ENCODE data around the gene DIDO1.
"Not testable (repeated sequence)": the region's sequence is repeated elsewhere in the genome, so short reads cannot be mapped to it uniquely, and the experiment has no call there.

The DIDO1 gene

DNA sequence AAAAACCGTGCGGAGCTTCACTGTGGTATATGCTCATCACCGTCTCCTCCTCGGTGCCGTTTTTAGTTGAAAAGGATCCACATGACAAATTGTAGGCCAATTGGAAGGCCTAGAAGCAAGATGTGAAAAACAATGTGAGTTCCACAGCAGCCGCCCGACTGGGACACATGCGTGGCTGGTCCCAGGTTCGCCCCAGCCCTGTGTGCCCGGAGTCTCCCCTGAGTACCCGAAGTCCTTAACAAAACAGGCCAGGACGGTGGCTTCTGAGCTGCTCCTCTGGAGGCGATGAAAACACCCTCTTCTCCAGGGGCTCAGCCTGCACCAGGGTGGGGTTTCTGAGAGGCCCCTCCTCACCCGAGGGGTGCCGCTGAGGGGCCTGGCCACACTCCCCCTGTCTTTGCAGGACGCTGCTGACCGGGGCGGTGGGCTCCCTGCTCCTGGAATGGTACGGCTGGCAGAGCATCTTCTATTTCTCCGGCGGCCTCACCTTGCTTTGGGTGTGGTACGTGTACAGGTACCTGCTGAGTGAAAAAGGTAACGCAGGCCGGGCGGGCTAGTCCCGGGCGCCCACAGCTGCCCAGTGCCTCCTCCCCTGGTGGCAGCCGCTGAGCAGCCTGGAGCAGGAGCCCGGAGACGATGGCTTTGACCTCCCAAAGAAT, 36.0 kb upstream of the DIDO1 start:
- no peak for DNase-seq

DNA sequence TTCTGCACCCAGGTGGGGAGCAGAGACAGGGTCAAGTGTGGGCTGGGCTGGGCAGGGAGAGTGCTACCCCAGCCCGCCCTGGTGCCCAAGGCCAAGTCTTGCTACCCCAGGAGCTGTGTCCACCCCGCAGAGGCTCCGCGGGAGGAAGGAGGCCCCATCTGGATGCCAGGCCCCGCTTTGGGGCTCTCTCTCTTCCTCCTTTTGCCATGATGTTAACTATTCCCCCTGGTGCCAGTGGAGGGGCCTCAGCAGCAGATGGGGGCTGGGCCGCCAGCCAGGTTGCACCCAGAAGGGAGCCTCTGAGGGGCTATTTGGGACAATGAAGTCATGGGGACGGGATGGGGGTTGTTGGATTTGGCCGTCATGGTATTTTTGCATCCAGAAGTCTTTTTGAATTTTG, 35.5 kb upstream of the DIDO1 start:
- DNase-seq: no peak

DNA sequence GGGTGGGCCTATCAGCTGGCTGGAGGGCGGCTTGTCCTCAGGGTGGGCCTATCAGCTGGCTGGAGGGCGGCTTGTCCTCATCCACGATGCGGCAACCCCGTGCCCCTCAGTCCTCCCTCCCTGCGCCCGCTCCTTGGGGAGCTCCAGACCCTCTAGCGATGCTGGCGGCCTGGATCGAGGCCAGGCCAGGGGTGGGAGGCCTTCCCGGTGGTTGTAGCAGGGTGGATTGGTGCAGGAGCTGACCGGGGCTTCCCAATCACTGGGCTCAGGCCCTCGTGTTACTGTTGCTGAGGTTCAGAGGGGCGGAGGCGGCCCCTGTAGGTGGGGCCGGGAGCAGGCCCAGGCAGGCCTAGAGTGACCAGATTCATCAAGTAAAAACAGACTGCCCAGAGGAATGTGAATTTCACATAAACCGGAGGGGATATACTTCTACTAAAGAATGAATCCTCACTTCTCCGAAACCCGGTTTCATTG, 35.0 kb upstream of the DIDO1 start:
- DNase-seq: no peak

DNA sequence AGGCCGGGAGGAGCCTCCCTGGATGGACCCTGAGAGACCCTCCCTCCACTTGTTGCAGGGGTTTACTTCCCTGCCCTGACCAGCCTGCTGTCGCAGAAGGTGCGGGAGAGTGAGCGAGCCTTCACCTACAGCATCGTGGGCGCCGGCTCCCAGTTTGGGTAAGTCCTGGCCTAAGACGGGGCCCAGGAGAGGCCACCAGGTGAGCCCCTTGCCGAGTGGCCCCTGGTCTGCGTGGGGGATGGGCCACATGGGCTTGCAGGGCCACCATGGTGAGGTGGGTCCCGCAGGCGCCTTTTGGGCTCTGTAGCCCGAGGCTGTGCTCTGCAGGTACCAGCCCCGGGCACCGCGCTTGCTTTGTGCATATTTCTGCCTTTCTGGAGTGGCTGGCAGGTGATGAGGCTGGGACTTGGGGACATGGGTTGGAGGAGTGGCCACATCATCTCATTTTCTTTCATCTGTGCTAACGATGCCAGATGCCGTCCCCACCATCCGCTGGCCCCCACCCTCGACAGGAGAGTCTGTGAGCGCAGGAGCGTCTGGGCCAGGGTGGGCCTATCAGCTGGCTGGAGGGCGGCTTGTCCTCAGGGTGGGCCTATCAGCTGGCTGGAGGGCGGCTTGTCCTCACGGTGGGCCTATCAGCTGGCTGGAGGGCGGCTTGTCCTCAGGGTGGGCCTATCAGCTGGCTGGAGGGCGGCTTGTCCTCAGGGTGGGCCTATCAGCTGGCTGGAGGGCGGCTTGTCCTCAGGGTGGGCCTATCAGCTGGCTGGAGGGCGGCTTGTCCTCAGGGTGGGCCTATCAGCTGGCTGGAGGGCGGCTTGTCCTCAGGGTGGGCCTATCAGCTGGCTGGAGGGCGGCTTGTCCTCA, 34.4 kb upstream of the DIDO1 start:
- DNase-seq: not testable (repeated sequence)

DNA sequence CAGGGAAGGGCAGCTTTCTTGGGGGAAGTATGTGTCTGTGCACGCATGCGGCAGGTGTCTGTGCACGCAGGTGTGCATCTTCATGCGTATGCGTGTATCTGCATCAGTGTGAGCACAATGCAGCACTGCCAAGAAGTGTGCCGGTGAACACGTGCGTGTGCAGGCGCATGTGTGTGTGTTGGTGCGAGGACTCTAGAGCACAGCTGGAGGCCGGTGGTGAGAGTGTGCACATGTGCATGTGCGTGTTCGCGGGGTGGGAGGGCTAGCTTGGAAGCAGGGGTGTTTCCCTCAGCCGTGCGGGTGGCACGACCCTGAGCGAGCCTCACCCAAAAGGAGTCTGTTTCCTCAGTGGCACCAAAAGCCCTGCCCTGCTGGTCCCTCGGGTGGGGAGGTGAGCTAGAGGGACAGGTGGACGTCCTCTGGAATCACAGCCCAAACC, 33.7 kb upstream of the DIDO1 start:
- no peak for DNase-seq

DNA sequence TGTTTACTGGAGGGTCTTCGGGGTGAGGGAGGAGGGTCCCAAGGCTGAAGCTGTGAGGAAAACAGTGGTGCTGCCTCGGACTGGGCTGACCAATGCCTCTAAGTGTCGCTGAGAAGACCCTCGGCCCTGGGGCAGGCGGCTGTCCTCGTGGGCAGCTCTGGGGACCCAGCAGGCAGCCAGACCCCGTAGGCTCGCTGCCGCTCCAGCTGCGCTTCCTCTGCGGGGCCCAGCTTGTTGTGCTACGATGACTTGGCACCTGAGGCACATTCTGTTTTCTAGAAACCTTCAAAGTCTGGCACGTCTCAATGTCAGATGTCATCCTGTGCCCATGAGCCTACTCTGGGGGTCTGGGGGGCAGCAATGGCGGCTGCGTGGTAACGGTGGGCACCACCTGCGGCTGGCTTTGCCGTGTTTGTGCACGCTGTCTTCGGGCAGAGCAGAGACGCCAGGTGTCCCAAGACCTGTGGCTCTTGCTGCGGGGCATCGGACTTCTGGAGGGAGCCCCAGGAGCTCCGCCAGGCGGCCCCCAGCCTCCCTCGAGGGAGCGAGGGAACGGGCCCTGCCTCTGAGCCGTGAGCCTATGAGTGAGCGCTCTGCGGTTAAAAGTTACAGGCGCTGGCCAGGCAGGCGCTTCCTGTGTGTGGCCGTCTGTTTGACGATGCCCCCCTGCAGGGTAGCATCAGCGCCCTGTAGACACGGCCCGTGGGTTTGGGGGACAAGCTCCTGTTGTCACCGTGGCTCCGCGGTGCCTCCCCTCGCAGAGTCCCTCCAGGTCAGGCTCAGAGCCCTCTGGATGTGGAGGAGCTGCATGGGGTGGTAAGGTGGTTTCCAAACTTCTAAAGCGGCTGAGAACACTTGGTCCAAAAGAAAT, 33.0 kb upstream of the DIDO1 start:
- DNase-seq: no peak

DNA sequence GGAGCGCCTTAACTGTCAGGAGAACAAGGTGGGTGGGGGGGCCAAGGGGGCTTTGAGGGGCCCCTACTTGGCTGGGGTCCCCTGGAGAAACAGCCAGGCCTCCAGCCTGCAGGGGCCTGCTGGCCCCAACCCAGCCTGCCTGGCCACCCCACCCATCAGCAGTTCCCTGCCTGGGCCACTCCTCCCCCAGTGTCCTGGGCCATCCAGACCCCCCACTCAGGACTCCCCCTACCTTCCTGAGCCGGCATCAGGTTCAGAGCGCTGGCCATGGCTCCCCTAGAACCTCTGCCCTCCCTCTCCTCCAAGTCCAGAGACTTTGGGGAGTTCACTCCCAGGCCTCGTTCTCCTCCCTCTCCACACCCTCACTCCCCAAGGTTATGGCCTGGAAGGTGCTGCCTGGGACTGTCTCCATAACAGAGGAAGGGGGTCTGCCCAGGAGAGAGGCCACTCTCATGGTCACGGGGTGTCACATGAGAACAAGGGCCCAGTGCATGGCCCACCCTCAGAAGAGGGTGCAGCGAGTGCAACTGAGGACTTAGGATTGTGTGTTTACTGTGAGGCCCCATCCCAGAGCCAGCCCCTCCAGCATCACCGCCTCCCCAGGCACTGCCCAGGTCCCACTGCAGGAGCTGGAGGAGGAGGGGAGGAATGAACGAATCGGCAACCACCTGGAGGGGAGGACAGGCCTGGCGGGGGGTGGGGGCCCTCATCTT, 32.2 kb upstream of the DIDO1 start:
- no peak for DNase-seq

DNA sequence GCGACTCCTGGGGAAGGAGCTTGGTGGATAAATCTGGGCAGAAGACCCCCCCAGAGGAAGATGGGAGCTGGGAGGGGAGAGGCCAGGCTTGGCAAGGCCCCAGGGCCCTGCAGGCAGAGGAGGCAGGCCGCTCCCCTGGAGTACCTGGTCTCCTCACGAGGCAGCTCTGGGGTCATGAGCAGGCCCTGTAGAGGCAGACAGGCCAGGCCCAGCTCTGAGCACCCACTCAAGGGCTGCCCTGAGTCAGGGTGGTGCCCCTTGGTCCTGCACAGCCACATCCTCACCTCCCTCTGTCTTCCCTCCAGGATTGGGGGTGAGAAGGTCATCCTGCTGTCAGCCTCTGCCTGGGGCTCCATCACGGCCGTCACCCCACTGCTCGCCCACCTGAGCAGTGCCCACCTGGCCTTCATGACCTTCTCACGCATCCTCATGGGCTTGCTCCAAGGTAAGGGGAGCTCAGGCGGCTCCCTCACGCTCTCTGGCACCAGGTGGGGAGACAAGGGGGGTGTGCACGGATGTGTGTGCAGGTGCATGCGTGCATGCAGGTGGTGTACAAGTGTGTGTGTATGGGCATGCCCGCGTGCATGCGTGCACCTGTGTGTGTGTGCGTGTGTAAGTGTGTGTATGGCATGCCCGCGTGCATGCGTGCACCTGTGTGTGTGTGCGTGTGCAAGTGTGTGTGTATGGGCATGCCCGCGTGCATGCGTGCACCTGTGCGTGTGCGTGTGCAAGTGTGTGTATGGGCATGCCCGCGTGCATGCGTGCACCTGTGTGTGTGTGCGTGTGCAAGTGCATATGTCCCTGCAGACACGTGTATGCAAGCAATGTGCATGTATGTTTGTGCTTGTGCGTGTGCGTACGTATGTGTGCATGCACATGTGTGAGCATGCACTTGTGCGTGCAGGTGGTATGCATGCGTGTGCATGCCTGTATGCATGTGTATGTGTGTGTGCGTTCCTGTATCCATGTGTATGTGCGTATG, 31.1 kb upstream of the DIDO1 start:
- no peak for DNase-seq

DNA sequence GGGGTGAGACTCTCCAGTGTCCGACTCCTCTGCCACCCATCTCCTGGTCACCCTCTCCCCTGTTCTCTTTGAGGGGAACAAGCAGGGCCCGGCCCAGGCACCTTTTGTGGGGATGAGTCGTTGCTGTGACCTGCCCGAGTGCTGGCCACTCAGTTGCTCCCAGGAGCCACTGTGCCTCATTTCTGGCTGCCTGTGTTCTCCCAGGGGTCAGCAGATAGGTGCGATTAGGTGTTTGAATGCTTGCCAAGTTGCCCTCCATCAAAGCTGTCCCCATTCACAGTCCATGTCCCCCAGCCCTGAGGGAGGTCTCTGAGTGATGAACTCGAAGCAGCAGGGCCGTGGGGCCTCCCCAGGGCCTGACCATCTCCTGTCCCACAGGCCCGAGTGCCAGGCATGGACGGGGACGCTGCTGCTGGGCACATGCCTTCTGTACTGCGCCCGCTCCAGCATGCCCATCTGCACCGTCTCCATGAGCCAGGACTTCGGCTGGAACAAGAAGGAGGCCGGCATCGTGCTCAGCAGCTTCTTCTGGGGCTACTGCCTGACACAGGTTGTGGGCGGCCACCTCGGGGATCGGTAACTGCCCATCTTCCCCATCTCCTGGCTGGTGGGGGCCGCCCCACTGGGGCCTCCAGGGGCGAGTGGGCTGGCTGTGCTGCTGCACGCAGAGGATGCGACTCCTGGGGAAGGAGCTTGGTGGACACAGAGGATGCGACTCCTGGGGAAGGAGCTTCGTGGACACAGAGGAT, 30.3 kb upstream of the DIDO1 start:
- no peak for DNase-seq

DNA sequence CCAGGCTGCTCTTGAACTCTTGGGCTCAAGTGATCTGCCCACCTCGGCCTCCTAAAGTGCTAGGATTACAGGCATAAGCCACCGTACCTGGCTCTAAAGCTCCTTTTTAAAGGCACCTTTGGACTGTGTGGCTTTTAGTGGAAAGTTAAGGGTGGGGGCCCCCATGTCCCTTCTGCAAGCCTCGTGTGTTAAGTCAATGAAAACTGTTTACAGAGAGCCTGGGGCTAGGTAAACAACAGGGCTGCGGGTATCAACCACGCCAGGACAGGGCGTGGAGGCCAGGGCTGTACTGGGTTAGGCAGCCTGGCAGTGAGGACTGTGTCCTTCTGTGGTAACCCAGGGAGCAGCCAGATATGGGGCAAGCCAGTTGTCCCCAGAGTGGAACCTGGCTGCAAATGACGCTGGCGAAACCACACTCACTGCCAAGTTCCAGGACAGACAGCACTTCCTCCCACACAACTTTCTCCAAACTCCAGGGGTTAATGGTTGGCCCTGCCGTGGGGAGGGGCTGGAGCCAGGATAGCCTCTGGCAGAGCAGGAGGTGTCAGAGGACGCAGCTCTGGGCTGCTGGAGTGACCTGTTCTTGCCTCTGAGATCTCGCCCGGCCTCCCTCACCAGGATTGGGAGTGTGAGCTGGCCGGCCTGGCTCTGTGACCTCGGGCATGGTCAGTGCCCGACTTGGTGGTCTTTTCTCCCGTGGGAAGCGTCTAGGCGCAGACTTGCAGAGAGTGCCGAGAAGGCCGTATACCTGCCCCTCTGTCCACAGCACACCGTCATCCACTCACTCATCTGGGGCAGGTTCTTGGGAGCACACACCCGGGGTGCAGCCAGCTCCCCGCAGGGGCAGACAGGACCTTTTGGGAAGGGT, 29.4 kb upstream of the DIDO1 start:
- no peak for DNase-seq

DNA sequence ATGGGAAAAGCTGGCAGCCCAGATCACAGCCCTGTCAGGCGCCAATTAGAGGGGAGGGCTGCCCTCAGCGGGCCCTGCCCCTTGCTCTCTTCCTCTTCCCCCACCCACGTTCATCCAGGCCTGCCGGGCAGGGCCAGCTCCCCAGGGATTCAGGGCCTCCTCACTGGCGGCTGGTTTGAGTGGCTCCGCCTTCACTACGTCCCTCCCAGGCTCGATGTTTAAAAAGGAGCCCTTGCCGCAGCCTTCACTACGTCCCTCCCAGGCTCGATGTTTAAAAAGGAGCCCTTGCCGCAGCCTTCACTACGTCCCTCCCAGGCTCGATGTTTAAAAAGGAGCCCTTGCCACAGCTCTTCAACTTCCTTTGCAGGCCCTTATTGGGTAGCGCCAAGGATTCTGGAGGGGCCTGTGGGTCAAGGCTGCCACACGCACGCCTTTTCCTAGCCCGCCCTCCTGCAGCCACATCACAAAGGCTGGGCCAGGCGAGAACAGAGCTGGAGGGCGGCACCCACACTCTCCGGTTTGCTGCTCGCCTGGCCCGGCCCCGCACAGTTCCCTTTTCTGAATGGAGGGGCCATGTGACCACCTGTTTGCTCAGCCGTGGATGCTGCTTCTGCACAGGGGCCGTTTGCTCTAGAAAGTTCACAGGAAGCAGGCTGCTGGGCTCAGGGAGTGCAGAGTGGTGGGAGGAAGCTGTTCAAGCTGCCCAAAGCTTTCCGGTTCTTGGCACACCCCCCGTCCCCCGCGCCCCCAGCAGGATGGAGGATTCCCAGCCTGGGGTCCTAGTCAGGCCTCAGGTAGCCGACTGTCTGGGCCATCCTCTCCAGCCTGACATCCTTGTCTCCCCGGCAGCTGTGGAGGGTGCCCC, 27.8 kb upstream of the DIDO1 start:
- peak; percentile 54 to 57 for DNase-seq

DNA sequence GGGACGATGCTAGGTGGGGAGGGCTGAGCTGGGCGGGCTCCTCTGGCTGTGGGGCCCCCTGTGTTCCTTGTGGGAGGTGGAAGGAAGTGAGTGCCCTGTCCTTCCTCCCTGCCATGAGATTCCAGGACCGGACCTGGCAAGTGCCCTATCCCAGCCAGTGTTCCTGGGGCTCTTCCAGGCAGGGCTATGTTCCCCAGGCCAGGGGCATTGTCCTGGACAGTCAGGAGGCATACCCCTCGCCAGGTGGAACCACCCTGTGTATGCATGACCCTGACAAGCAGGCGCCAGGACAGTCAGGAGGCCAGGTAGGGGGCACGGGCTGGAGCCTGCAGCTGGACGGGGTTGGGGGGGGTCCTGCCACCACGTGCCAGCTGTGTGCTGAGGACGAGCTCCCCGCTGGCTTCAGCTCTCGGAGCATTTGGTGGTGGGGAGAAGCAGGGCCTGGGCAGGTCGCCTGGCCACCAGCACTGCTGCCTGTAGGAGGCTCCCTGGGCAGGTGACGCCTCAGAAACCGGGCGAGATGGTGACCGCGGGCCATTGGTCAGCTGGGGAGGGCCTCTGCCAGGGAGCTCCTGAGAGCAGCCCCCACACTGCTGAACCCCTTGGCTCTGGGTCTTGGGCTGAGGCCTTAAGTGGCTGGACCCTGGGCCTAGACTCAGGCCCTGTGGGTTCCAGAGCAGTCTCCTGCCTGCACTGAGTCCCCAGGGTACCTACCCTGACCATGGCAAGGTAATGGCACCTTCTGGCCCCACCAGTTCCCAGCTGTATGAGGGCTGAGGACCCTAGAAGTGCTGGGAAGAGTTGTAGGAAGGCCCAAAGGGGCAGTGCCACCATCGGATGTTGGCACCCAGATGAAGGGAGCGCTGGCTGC, 26.9 kb upstream of the DIDO1 start:
- DNase-seq: no peak

DNA sequence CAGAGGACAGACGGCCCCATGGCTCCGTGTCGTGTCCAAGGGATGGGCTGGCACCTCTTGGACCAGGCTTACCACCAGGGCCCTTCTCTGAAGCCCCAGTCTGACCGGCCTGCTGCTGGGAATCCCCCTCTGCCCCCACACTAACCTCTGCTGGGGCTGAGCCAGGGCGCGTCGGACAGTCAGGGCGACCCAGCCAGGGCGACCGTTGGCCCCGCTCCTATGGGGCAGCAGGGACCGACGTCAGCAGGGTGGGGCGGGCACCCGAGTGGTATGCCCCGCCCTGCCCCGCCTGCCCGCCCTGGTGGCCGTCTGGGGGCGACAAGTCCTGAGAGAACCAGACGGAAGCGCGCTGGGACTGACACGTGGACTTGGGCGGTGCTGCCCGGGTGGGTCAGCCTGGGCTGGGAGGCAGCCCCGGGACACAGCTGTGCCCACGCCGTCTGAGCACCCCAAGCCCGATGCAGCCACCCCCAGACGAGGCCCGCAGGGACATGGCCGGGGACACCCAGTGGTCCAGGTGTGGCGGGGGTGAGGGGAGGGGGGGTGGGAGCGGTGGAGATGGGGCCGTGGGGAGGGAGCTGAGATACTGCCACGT, 26.2 kb upstream of the DIDO1 start, which contains the start of gene SLC17A9:
SLC17A9 (plus strand) TSS at position 337 of the 595 bp plus-strand sequence; CDS start at position 459, 122 bp downstream.
- peak; percentile 31 to 62 for DNase-seq

DNA sequence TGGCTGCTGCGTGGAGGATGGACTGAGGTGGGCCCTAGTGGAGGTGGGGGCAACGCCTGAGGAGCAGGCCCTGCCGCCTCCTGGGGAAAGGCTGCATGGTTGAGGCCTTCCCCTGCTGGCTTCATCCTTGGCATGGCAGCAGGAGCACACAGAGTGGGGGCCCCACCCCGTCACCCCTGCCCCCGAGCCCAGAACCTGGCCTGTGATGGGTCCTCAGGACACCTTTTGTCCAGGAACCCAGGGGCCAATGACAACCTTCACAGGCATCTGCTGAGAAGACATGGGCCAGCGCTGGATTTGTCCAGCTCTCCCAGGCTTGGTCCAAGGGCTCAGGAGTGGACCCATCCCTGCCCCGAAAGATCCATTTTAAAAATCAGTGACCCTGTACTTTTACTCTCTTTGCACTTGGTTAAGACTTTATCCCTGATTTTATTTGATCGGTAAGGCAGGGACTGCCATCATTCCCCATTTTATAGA, 25.6 kb upstream of the DIDO1 start:
- no peak for DNase-seq

DNA sequence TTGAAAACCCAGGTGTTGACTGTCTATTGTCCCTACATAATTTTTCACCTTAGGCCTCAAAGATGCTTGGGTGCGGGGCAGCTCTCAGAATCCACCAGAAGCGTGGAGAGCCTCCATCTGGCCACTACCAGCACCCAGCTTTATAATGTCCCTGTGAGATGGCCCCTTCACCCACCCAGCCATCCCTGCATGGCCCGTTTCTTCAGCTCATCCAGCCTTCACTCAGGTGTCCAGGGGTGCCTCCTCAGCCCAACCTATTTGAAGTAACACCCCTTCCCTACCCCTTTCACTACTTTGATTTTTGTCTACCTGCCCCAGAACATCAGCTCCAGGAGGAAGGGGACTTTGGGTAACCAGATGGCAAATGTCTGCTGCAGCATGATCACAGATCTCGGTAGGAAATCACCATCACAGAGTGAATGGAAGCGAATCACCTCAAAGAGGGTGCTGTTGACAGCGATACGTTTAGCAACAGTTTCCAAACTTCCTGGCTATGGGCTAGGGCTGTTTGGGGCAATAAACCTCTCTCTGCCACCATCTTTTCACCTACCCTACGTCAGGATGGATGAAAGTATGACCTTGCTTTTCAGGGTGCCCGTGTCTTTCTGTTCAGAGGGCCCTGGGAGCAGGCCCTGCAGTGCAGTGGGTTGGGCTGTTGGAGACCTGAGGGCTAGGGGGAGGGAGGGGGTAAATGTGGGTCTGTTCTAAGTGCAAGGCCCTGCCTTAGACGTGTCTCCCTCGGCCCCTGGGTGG, 25.0 kb upstream of the DIDO1 start:
- DNase-seq: no peak

DNA sequence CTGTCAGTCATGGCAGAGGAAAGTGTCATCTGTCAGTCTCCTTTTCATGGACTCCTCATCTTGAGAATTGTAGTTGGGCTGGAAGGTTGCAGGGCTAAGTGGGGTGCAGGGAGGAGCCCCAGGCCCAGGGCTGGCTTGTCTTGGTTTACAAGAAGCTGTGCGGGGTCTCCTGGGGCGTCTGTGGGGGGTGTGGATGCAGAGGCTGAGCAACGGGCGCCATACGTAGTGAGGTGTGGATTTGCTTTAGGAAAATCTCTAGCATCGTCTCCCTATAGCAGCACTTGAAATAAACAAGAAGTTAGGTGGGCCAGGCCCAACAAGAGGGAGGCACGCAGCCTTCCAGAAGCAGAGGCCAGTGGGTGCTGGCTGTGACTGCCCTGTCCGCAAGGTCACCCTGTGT, 24.4 kb upstream of the DIDO1 start:
- no peak for DNase-seq

Measured in stimulated activated CD4-positive, alpha-beta T cell treated with anti-CD3 and anti-CD28 coated beads, Interleukin-2, amount 100 ng/mL, for 24 hours (primary cell).